Measurements from ENCODE around the gene MEAK7.

DNA sequence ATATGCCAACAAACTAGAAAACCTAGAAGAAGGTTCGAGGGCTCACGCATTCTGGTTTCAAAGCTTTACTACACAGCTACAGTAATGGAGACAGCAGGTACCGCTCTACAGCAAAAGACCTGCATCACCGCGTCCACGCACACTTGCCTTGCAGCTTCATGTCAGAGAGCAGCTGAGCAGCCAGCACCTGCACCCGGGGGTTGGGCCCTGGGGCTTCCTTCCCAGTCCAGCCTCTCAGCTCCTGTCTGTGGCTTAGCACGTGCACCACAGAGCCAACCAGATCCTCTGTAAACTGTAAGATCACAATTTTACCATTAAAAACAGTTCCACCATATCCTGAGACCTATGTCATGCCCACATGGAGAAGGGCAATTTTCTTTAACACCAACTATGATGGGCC, 15.3 kb downstream of the MEAK7 start:
- no peak for TF ChIP-seq POLR2AphosphoS5 (IDR thresholded peaks at IDR 0.05; ENCODE audit: low read depth, low read length)
- TF ChIP-seq SIN3A (IDR thresholded peaks at IDR 0.05; ENCODE audit: borderline replicate concordance, insufficient read depth, low read length) = no peak
- no peak for TF ChIP-seq TAF1 (IDR thresholded peaks at IDR 0.05; ENCODE audit: borderline replicate concordance, insufficient read depth, low read length)
- TF ChIP-seq, protein P1, sequence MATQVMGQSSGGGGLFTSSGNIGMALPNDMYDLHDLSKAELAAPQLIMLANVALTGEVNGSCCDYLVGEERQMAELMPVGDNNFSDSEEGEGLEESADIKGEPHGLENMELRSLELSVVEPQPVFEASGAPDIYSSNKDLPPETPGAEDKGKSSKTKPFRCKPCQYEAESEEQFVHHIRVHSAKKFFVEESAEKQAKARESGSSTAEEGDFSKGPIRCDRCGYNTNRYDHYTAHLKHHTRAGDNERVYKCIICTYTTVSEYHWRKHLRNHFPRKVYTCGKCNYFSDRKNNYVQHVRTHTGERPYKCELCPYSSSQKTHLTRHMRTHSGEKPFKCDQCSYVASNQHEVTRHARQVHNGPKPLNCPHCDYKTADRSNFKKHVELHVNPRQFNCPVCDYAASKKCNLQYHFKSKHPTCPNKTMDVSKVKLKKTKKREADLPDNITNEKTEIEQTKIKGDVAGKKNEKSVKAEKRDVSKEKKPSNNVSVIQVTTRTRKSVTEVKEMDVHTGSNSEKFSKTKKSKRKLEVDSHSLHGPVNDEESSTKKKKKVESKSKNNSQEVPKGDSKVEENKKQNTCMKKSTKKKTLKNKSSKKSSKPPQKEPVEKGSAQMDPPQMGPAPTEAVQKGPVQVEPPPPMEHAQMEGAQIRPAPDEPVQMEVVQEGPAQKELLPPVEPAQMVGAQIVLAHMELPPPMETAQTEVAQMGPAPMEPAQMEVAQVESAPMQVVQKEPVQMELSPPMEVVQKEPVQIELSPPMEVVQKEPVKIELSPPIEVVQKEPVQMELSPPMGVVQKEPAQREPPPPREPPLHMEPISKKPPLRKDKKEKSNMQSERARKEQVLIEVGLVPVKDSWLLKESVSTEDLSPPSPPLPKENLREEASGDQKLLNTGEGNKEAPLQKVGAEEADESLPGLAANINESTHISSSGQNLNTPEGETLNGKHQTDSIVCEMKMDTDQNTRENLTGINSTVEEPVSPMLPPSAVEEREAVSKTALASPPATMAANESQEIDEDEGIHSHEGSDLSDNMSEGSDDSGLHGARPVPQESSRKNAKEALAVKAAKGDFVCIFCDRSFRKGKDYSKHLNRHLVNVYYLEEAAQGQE (IDR thresholded peaks at IDR 0.05; ENCODE audit: insufficient read depth in 1 of 2, low read depth in 2 of 2, low read length in 2 of 2) = no peak

Data from PFSK-1 (cell line).